HG03460 (cell line): ENCODE results near the gene PRR11.
"Not testable (repeated sequence)": the region's sequence is repeated elsewhere in the genome, so short reads cannot be mapped to it uniquely, and the experiment has no call there.

Source experiments
- ATAC-seq: cut with Tn5 transposase; IDR thresholded peaks from one replicate; pipeline ENCODE4 v1.9.1; 2021; ENCODE audit not compliant: unreplicated experiment

Gene PRR11

GRCh38 chr17:59155439-59156177 is at the start of gene PRR11:
PRR11 (plus strand) TSS chr17:59155746; CDS start chr17:59169753, 14,007 bp downstream.
- ATAC-seq: peak; percentile 93

DNA sequence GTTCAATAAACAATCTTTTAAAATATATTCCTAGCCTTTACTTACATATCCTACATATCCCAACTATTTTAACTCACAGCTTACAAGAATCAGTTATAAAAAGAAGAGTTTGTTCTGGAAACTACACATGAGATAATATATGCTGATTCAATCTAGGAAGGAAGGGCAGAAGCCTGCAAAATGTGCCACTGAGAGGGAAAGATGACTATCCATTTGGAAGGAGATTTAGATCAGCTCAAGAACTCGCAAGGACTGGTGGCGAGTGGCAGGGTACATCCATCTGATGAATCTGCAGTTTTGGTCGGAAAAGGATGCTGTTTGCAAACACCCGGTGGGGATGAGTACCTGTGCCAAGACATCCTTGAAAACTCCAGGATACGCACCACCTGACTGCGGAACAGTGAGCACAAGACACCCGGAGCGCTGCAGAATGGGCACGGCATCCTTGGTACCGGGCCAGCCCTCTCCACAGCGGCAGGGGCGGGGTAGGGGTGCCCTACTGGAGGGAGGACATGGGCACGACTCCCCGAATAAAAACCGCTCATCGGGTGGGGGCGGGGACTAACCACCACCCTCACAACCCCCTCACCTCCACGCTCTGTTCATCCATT is 49.6 kb upstream of the PRR11 start:
- peak; percentile 39 for ATAC-seq

- peak; percentile 88 for ATAC-seq
These were observed 48.9 kb upstream of the PRR11 start, which contains the start of gene TRIM37 for GRCh38 chr17:59106463-59107305. TRIM37 (minus strand) TSS chr17:59106880; CDS start chr17:59106461, 419 bp downstream.

GRCh38 chr17:59107306-59107670 is 48.3 kb upstream of the PRR11 start:
- no peak for ATAC-seq

DNA sequence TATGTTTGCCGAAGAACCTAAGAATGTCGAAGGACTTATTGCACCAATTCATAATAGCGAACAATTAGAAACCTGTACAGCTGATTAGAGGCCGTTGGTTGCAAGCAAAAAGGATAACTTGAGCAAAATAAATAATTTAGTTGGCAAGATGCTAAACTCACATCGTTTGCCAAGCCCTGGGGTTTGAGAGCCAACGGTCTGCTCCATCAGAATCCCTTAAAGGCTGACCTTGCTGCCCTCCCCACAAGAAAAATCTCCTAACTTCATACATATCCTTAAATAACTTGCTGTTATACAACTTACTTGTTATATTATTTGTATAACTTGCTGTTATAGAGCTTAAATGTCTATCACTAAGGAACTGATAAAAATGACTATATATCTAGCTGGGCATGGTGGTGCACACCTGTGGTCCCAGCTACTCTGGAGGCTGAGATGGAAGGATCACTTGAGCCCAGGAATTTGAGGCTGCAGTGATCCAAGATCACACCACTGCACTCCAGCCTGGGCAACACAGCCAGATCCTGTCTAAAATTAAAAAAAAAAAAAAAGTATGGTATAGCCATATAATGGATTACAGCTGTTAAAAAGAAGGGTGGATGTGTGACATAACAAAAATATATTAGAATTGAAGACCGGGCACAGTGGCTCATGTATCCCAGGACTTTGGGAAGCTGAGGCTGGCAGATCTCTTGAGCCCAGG is 47.0 kb upstream of the PRR11 start:
- no peak for ATAC-seq

DNA sequence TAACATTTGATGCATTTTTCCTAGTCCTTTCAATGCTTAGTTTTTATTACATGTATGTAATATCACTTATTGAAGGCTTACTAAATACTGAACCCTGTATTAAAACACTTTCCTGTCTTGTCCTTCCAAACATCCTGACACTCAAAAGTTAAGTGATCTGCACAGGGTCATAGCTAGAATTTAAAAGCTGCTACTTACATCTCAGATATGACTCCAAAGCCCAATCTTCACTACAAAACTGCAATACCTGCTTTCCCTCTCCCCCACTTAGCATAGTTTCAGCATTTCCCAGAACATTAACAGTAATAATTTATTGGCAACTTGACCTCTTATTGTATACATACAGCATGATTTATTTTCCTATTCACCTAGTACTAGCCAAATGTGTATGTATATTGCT is 44.6 kb upstream of the PRR11 start:
- ATAC-seq: no peak

GRCh38 chr17:59111539-59111938 is 44.0 kb upstream of the PRR11 start:
- no peak for ATAC-seq

DNA sequence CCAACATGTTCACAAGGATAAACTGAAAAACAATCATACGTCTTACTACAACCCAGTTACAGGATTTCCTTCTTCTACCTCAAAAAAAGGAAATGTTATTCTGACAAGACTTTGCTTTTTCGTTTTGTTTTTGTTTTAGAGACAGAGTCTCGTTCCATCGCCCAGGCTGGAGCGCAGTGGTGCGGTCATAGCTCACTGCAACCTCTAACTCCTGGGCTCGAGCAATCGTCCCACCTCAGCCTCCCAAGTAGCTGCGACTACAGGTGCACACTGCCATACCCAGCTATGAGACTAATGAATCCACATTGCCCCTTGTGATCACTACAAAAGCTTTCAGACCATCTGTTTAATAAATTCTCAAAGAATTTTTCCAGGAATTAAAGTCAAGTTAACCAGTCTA is 40.1 kb upstream of the PRR11 start:
- no peak for ATAC-seq

GRCh38 chr17:59121901-59122480 is 33.6 kb upstream of the PRR11 start:
- ATAC-seq: no peak

DNA sequence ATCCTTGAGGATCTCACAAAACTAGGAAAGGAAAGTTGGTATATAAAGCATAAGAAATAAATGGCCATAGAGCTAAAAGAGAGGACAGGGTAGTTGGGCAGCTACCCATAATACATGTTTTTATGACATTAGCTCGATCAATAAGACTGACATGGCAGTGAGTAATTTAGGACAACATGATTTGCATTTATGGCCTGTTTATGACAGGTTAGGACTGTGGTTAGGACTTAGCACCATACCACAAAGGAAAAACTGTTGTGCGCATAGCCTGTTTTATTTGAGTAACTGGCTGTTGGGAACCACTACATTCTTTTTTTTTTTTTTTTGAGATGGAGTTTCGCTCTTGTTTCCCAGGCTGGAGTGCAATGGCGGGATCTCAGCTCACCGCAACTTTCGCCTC is 30.9 kb upstream of the PRR11 start:
- ATAC-seq: no peak

DNA sequence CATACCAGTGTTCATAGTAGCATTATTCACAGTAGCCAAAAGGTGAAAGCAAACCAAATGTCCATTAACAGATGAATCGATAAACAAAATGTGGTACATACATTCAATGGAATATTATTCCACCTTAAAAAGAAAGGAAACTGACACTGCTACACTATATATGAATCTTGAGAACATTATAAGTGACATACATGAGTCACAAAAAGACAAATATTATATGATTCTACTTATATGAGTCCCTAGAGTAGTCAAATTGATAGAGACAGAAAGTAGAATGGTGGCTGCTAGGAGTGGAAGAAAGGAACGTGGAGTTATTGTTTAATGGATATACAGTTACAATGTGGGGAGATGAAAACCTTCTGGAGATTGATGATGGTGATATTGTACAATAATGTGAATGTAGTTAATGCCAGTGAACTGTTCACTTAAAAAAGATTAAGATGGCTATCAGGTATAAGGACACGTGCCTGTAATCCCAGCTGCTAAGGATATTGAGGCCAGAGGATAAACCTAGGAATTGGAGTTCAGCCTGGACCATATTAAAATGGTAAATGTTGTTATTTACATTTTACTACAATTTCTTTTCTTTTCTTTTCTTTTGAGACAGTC is 28.6 kb upstream of the PRR11 start:
- ATAC-seq: no peak

DNA sequence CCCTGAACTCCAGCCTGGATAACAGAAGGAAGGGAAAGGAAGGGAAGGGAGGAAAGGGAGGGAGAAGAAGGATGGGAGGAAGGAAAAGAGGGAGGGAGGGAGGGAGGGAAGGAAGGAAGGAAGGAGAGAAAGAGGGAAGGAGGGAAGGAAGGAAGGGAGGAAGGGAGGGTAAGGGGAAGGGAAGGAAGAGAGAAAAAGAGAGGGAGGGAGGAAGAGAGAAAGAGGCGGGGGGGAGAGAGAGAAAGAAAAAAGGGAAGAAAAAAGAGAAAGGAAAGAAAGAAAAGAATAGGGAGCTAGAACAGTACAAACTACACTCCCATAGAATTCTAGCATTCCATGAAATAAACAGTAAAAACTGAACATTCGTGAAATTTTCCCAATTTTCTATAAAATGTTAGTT is 25.7 kb upstream of the PRR11 start:
- no peak for ATAC-seq

DNA sequence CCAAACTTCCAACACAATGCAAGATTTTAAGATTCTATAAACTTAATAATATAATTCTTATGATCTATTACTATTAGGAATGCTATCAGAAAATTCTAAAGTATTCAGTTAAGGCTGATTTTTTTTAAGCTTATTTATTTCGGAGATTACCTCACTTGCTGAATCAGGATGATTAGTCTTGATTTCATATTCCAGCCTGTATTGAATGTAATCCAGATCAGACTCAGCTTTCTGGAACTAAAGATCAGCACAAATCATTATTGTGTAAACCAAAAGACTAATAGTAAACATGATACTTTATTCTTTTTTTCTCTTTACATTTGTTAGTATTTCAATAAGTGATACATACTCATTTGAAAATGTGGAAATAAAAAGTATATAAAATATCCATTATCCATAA is 24.4 kb upstream of the PRR11 start:
- no peak for ATAC-seq

DNA sequence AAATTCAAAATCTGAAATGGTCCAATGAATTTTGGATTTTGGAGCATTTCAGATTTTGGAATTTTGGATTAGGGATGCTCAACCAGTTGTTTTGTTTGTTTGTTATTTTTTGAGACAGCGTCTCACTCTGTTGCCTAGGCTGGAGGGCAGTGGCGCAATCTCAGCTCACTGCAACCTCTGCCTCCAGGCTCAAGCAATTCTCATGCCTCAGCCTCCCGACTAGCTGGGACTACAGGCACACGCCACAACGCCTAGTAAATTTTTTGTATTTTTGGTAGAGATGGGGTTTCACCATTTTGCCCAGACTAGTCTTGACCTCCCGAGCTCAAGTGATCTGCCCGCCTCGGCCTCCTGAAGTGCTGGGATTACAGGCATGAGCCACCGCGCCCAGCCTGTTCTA is 17.2 kb upstream of the PRR11 start:
- not testable (repeated sequence) for ATAC-seq

GRCh38 chr17:59139939-59140338 is 15.6 kb upstream of the PRR11 start:
- ATAC-seq: no peak

DNA sequence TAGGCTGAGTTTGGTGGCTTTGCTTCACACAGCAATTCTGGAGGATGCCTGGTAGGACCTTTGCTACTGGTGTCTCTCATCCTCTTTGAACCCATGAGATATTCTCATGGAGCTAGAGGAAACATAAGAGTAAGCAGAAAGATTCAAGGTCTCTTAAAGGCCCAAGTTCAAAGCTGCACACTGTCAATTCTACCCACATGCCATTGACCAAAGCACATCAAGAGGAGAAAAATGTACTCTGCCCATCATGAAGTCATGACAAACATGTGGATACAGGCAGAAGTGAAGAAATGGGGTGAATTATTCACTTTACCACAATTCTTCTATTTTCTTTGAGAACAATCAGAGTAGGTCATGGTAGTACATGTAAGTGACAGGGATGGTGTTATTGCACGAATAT is 13.7 kb upstream of the PRR11 start:
- no peak for ATAC-seq

GRCh38 chr17:59145571-59146096 is 9.9 kb upstream of the PRR11 start:
- ATAC-seq: no peak

- no peak for ATAC-seq
These were observed 6.5 kb upstream of the PRR11 start for GRCh38 chr17:59149051-59149450.

DNA sequence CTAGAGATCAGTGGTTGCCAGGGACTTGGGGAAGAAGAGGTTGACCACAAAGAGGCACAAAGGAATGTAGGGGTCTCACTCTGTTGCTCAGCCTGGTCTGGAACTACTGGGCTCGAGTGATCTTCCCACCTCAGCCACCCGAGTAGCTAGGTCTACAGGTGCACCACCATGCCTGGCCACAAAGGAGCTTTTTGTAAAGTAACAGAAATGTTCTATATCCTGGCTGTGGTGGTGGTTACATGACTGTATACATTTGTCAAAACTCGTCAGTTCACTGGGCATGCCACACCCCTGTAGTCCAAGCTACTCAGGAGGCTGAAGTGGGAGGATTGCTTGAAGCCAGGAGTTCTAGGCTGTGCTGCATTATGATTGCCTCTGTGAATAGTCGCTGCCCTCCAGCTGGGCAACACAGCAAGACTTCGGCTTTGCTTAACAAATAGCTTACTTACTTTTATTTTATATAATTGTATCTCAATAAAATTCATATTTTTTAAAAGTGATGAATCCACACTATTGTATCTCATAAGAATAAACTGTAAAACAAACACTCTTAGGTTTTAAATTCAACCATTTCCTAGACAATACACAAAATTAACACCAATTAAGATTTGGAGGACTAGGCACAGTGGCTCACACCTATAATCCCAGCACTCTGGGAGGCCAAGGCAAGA is 5.6 kb upstream of the PRR11 start:
- no peak for ATAC-seq

- no peak for ATAC-seq
These were observed 4.5 kb upstream of the PRR11 start for GRCh38 chr17:59151006-59151405.
